GM15510 (cell line): ENCODE results near the gene S100G.

ENCODE experiments used
- POLR2A ChIP-seq: IDR thresholded peaks from 3 replicates; pipeline ENCODE4 v1.6.1; 2011; ENCODE audit warnings: borderline replicate concordance; ENCODE audit not compliant: insufficient read length; ENCODE audit errors: extremely low read depth

S100G gene

GRCh38 chrX:16678689-16679088 is 28.7 kb downstream of the S100G start:
- TF ChIP-seq POLR2A = no peak

GRCh38 chrX:16683007-16683664 is 33.2 kb downstream of the S100G start:
- no peak for TF ChIP-seq POLR2A

- no peak for TF ChIP-seq POLR2A
Observed at GRCh38 chrX:16687514-16687913, 37.6 kb downstream of the S100G start.

DNA sequence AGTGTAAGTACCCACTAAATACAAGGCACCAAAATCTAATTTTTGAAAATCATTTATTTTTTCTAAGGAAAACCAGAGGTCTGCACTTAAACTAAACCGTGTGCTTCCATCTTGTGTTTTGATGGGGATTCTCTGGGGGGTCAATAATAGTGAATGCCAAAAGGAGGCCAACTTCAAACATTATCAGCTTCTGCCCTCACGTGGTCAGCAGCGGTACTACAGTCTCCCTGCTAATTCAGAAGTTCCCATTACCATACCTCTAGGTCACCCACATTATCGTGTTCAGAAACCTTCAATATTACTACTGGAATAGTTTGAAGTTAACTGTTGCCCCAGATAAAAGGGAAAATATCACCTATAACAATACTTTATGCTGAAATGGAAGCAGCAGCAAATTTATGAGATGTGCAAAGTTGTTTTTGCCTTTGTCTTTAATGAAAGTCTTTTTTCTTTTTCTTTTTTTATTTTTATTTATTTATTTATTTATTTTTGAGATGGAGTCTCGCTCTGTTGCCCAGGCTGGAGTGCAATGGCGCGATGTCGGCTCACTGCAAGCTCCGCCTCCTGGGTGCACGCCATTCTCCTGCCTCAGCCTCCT is 45.2 kb downstream of the S100G start:
- no peak for TF ChIP-seq POLR2A

- TF ChIP-seq POLR2A = no peak
Observed at GRCh38 chrX:16696956-16697355, 47.0 kb downstream of the S100G start.

- TF ChIP-seq POLR2A = no peak
Observed at GRCh38 chrX:16699389-16699788, 49.4 kb downstream of the S100G start.

GRCh38 chrX:16700734-16701133 is 50.8 kb downstream of the S100G start:
- no peak for TF ChIP-seq POLR2A

GRCh38 chrX:16702700-16703599 is 53.0 kb downstream of the S100G start:
- TF ChIP-seq POLR2A = no peak
